Kidney (tissue), 14 donors: ENCODE data around the gene PRRT1. TPM values are rescaled to one million over a fixed set of nuclear protein-coding genes. Genes with fewer than 3 reads are reported as not detected.
A peak's percentile ranks its signal among the peaks of the same experiment; 100 is the strongest.

Source experiments
- DNase-seq, 5 donors: peaks; one replicate each; pipeline ENCODE4 v3.0.0-alpha.2; 2013 to 2020
- FAIRE-seq: peaks from 2 replicates; lab custom pipeline; 2012; peaks lifted over from hg19 to GRCh38; lab: Jason Lieb, UNC
- H3K27ac ChIP-seq, 2 donors: one replicate each; pipeline ENCODE4 v1.7.0; 2013; ENCODE audit warnings: low read depth in 2 of 2, low read length in 2 of 2, inconsistent platforms in 1 of 2
- H3K27me3 ChIP-seq: one replicate; pipeline ENCODE4 v1.7.1; 2013; ENCODE audit warnings: low read length, inconsistent platforms; ENCODE audit not compliant: control insufficient read depth, insufficient read depth
- H3K36me3 ChIP-seq, 3 donors: one replicate each; pipeline versions ENCODE4 v1.7.0 to v1.7.1; 2013; ENCODE audit warnings: low read length in 3 of 3, control low read depth in 1 of 3, inconsistent platforms in 1 of 3; ENCODE audit not compliant: insufficient read depth in 3 of 3, control insufficient read depth in 2 of 3
- H3K4me1 ChIP-seq, 3 donors: one replicate each; pipeline versions ENCODE4 v1.7.0 to v1.7.1; 2013; ENCODE audit warnings: low read length in 3 of 3, inconsistent platforms in 1 of 3, low read depth in 1 of 3; ENCODE audit not compliant: control insufficient read depth in 2 of 3, insufficient read depth in 2 of 3
- H3K4me3 ChIP-seq, 3 donors: one replicate each; pipeline versions ENCODE4 v1.7.0 to v1.8.1; 2013; ENCODE audit warnings: low read length in 3 of 3, control low read depth in 1 of 3, inconsistent platforms in 1 of 3
- H3K9ac ChIP-seq, 3 donors: one replicate each; pipeline versions ENCODE4 v1.7.0 to v1.7.1; 2013; ENCODE audit warnings: low read length in 3 of 3, control low read depth in 1 of 3, inconsistent platforms in 1 of 3
- H3K9me3 ChIP-seq, 3 donors: one replicate each; pipeline versions ENCODE4 v1.7.0 to v1.7.1; 2013; ENCODE audit warnings: low read length in 3 of 3, control low read depth in 1 of 3, inconsistent platforms in 1 of 3; ENCODE audit not compliant: control insufficient read depth in 2 of 3, insufficient read depth in 1 of 3
- intact Hi-C: fragments of 100-400 bp; cut with DNase I; formaldehyde crosslinking; loops from one replicate; pipeline ENCODE4 v1.11.1; 2022
- polyA plus RNA-seq: library from polyadenylated mRNA; stranded (reverse); fragments of 350-450 nt; fragmentation: Illumina TruSeq; extraction: RNeasy Lipid Tissue Mini Kit (QIAGEN cat#74804); gene quantifications from one replicate; pipeline ENCODE4 v1.2.3, GENCODE V29; 2014; ENCODE audit warnings: low read depth, low replicate concordance; ENCODE audit not compliant: insufficient read depth
- total RNA-seq: library from RNA; stranded (reverse); fragmentation: NEBNext Ultra II Directional; extraction: Animal tissue kit (Norgen Biotek cat#: 25700); gene quantifications from one replicate; pipeline ENCODE4 v1.2.1, GENCODE V29; 2021
- TF ChIP-seq, protein P1 (sequence below): IDR thresholded peaks from 3 replicates; pipeline ENCODE4 v1.5.1; 2012; ENCODE audit warnings: mild to moderate bottlenecking, moderate library complexity, borderline replicate concordance; ENCODE audit not compliant: insufficient read depth; ENCODE audit errors: extremely low read depth
- donor health status: control.
- donor health status: control.
- donor health status: control.
- donor health status: control.
- donor health status: control.
- donor health status: DM: yes; HTN: yes; CAD: no.
- donor health status: Normal renal cell carcinoma (clear cell type).

The PRRT1 gene
- total and polyA plus RNA-seq, 2 donors from 2014 or later: 2.4 to 4.0 TPM

GRCh38 chr6:32198345-32198696, 46.6 kb upstream of the PRRT1 start:
- Histone ChIP-seq H3K4me3 (no peak overlapping the region), H3K4me1 (peaks cover 0 to 16% (median 14%) of the 10 kb centered on the region in 3 donors), H3K9ac (no peak overlapping the region), H3K27me3 (no peaks in the 10 kb centered on the region), H3K9me3 (no peaks in the 10 kb centered on the region), H3K27ac (no peak overlapping the region), H3K36me3 (no peaks in the 10 kb centered on the region)
- no peak for FAIRE-seq
- DNase-seq: peak in 1 of 5 donors; percentile 69
- TF ChIP-seq, protein P1, sequence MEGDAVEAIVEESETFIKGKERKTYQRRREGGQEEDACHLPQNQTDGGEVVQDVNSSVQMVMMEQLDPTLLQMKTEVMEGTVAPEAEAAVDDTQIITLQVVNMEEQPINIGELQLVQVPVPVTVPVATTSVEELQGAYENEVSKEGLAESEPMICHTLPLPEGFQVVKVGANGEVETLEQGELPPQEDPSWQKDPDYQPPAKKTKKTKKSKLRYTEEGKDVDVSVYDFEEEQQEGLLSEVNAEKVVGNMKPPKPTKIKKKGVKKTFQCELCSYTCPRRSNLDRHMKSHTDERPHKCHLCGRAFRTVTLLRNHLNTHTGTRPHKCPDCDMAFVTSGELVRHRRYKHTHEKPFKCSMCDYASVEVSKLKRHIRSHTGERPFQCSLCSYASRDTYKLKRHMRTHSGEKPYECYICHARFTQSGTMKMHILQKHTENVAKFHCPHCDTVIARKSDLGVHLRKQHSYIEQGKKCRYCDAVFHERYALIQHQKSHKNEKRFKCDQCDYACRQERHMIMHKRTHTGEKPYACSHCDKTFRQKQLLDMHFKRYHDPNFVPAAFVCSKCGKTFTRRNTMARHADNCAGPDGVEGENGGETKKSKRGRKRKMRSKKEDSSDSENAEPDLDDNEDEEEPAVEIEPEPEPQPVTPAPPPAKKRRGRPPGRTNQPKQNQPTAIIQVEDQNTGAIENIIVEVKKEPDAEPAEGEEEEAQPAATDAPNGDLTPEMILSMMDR: no peak
- intact Hi-C loops: no loop called here

DNA sequence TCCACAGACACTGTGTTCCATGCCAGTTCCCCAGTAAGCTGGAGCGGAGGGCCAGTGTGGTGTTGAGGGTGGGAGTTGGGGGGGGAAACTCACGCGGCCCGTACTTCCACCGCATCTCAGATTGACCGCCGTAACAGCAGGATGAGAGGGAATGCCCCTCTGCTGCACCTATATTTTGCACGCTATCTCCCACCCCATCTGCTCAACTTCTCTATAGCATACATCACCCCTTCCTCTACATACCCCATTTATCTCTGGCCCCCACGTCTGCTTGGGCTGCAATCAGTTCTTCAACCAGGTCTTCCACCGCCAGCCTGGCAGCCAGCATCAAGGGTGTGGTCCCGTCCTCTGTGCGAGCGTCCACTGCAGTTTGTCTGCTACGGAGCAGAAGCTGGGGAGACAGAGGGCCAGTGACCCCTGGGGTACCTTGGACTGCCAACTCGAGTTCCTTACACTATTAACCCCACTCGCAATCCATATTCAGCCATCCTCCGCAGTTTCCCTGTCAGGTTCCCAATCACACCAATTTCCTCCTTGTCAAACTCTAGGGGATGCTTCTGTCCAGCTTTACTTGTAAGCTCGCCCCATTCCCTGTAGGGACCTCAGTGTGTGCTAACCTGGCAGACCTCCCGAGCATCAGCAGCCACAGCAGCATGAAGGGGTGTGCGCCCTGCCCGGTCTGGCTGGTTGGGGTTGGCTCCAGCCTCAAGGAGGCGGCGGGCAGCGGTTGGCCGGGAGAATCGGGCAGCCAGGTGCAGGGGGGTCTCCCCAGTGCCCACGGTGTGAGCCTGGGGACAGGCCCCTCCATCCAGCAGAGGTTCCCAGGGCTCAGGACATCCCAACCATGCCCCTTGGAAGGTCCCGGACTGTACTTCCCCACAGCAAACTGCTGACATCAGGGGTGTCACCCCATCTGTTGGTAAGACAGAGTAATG, 45.2 kb upstream of the PRRT1 start:
- Histone ChIP-seq H3K27me3 (no peaks in the 10 kb centered on the region), H3K4me3 (peak overlapping the region; percentile 76 to 97 (median 95)), H3K36me3 (no peaks in the 10 kb centered on the region), H3K9ac (peak overlapping the region; percentile 37 to 100 (median 43)), H3K9me3 (no peaks in the 10 kb centered on the region), H3K4me1 (peaks cover 0 to 16% (median 16%) of the 10 kb centered on the region in 3 donors), H3K27ac (peak overlapping the region; percentile 100)
- FAIRE-seq (no peak), DNase-seq (peak; percentile 32 to 87 (median 52))
- TF ChIP-seq, protein P1: no peak
- intact Hi-C loops: no loop called here

DNA sequence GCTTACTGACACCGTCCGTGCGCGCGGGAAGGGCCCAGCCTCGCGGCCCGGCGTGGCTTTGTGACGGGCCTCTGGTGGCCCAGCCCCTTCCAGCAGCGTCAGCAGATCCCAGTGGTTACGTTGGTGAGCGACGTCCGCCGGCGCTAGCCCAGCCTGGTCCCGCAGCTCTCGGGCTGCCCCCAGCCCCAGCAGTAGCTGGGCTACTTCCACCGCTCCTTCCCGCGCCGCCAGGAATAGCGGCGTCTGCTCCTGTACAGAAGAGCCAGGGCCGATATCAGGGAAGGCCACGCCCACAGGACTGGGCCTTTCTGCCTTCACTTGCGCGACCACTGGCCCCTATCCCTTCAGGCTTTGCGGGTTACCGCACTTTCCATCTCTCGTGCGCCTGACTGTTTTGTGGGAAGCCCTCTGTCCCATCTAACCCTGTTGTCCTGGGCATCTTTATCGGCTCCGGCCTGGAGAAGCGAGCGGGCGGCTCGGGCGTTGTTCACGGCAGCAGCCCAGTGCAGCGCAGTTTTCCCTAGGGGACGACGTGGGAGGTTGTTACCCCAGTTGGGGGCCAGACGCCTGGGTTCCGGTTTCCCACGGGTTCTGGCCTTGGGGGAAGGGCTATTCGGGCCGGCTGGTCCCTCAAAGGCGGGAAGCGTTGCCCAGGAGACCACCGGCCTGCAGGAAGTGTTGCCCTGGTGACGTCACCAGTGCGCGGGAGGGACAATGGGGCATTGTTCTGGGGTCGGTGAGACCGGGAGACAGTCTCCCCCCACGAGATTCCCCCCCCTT, 44.4 kb upstream of the PRRT1 start:
- no peak for FAIRE-seq
- TF ChIP-seq, protein P1: no peak
- Histone ChIP-seq H3K9ac (peak overlapping the region; percentile 67 to 100 (median 100)), H3K4me1 (peaks cover 0 to 22% (median 16%) of the 10 kb centered on the region in 3 donors), H3K27me3 (no peaks in the 10 kb centered on the region), H3K4me3 (peak overlapping the region; percentile 76 to 97 (median 95)), H3K9me3 (no peaks in the 10 kb centered on the region), H3K27ac (peak overlapping the region; percentile 100), H3K36me3 (no peaks in the 10 kb centered on the region)
- intact Hi-C loops: no loop called here
- DNase-seq: peak; percentile 95 to 98 (median 97)
